Activated CD4-positive, alpha-beta T cell treated with anti-CD3 and anti-CD28 coated beads for 24 hours (primary cell): Measurements from ENCODE around the gene NUB1.

Experiments used
- DNase-seq, 2 donors: peaks; one replicate each; pipeline ENCODE4 v3.0.0-alpha.2; 2020; ENCODE audit warnings: low read depth in 2 of 2

The NUB1 gene

DNA sequence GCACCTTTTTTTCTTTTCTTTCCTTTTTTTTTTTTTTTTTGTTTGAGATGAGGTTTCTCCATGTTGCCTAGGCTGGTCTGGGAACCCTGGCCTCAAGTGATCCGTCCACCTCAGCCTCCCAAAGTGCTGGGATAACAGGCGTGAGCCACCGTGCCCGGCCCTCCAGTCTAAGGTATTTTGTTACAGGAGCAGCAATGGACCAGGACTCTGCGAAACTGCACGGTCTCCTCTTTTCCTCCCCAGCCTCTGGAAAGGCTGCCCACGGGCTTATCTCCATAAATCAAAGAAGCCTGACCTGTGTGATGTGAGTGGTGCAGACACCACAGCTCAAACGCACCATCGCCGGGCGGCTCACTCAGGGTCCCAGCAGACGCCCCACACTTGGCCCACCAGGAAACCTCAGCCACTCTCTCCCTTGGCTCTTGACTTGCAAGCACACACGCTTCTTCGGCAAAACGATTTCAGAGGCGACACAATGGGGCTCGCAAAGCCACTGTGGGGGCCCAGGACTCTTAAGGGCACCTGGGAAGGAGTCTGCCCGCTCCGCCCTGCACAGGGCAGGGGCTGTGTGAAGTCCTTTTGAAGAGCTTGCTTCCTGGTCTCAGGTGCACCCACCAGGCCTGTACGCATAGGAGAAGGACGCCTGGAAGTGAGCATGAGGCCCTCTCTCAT lies 47.6 kb downstream of the NUB1 start:
- no peak for DNase-seq

DNA sequence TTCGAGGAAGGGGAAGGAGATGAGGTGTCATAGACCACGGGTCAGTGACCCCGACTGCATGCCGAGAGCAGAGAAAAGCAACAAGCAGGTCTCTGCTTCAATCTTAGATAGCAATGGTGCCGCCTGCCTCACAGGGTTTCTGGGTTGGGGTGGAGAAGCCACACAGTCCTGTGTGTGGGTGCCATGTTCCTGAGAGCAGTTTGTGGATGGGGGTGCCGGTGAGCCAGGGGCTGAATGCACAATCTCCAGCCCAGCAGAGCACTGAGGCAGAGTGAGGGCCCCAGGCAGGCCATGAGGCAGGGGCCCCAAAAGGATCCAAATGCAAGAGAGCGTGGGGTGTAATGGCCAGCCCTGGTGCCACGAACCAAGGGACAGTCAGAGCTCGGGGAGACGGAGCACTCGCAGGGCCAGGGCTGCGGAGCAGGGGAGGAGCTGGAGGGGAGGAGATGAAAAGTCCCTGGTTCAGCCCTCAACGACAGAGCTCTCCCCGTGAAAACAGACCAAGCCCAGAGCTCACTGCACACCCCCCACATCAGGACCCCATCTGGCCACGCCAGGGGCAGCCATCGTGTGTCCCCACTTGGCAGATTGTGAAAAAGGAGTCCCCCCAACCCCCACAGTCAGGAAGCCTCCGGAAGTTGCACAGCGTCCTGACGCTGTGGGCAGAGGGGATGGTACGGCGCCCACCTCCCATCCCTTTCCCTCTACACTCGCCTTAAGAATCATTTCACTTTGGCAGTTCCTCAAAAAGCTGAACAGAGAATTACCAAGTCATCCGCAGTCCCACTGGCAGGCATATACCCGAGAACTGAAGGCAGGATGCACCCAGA lies 48.4 kb downstream of the NUB1 start:
- no peak for DNase-seq

DNA sequence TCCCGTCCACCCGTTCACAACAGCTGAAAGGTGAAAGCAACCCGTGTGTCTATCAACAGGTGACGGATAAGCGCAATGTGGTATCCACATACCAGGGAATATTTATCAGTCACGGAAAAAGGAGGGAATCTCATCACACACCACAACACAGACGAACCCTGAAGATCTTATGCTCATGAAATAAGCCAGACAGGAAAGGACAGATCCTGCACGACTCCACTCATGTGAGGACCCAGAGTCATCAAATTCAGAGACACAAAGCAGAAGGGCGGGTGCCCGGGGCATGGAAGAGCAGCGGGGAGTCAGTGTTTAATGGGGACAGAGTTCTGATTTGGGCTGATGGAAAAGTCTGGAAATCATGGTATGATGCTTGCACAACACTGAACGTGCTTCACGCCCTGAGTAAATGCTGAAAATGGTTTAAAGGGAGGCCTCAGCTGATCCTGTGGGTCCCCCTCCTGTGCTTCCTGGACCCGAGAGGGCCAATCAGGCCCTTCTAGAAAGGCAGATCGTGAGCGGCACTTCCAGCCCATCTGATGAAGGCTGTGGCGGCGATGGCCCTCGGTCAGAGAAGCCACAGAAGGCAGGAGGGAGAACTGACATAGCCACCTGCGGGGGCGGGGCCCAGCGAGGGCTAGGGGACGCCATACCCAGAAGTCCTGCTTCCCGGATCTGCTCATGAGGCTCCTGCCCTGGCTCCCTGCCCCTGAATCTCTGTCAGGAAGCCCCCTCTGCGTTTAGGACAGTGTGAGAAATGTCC lies 49.2 kb downstream of the NUB1 start:
- DNase-seq: no peak

DNA sequence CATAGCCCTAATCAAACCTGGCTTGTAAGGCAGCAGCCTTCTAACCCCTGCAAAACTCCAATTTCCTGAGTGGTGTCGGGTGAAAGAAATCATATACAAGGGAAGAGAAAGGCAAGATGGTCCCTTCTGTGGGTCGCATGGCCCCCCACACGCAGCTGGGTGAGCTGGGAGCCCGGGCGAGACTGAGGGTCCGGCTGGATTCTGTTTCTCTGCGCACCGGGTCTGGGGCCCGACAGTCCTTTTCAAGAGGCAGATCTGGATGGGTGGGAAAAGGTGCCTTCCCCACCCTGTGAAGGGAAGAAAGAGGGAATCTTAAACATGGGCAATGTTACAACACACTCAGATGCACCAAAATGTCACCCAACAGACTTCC lies 49.7 kb downstream of the NUB1 start:
- DNase-seq: no peak

DNA sequence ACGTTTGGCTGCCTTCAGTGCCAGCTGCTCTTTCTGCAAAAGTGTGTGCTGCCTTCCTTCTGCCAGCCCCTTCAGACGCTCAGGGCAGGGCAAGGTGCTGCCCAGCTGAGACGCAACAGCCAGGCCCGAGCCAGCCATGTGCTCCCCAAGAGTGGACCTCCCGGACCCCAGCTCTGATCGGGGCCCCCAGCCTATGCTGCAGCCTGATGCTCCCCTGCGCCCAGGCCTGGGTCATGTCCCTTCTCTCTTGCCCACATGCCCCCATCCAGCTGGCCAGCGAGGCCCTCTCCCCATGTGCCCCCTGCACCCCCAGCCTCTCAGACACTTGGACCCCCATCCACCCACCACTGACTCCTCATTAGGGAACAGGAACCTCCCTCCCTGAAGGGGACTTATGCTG lies 50.4 kb downstream of the NUB1 start:
- no peak for DNase-seq

DNA sequence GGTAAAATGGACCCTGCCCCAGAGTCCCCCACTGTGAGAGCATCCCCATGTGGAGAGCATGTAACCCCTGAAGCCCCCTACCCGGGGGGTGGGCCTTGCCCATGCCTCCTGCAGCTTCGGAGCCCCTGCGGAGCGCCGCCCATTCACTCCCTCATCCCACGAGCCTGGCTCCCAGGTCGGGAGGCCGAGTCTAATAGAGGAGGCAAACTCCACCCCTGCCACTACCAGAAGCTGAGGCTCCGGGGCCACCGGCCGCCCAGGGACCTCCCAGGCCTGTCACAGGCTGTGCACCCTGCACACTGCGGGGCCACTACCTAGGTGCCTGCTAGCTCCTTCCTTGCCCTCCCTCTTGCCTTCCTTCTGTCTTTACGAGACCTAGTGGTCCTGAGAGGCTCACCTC lies 50.8 kb downstream of the NUB1 start:
- no peak for DNase-seq

DNA sequence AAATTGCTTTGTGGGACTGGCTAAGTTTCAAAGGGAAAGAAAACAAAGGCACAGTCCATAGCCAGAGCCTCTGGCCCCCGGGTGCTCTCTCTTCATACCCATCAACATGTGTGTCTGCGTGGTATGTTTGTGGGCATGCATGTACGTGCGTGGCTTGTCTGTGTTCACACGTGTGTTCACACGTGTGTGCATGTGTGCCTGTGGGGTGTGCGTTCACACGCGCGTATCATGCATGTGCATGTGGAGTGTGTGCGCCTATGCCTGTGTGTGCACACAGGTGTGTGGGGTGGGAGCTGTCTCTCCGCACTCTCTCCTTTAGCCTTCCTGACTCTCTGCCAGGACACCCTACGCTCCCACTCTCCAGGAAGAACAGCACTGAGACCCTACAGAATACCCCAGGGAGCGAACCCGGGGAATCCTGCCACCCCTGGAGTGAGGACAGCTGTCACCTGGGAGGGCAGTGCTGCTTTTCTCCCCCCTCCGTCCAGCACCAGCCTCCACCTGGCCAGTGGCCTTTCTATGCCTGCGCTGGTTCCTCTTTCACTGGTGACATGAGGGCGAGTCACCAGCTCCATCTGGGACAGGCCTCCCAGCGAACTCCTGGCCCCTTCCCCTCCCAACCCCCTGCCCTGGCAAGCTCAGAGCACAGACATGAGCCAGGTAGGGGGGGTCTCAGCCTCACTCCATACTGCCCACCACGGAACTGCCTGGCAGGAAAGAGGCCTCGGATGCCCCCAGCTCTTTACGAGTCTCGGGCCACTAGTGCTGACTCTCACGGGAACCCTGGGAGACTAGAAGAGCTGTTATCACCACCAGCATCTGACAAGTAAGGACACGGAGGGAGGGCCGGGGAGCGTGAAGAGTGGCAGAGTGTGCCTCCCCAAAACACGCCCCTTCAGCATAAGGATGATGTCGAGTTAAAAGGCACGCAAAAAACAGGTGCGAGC lies 51.7 kb downstream of the NUB1 start:
- DNase-seq: no peak

DNA sequence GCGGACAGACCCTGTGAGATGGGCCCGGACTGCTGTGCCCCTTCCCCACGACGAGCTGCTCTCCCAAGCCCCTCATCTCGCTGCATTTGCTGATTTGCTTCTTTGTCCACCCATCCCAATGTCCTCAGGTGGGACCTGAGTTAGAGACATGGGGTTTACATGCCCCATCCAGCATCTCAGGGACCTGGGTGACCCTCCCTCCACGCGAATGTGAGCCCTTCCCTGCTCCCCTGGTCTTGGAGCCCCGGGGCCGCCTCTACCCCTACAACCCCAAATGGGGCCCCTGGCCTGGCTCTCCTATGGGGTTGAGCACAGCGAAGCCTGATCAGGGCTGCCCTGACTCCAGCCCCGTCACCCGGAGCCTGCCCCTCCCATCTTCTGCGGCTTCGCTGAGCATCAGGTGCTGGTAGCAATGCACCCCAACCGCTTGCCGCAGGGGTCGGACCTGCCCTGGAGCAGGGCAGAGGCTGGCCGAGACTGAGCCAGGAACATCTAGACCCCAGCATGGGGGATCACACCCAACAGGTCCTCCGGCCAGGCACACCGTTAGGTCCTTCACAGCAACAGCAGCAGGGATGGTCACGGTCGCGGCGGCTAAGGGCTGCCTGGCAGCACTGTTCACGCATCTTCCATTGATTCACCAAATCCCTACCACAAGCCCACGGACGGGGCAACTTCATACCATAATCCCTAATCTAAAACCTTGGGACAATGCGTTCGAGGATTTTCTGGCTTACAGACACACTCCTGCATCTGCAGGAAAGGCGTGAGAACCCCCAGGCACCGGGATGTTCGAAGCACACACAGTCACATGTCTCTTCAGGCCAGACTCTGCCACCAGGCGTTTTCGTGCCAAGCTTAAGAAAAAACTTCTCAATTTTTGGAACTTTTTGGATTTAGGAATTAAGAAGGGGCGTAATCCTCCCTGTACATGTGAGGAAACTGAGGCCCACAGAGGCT lies 52.7 kb downstream of the NUB1 start:
- no peak for DNase-seq

DNA sequence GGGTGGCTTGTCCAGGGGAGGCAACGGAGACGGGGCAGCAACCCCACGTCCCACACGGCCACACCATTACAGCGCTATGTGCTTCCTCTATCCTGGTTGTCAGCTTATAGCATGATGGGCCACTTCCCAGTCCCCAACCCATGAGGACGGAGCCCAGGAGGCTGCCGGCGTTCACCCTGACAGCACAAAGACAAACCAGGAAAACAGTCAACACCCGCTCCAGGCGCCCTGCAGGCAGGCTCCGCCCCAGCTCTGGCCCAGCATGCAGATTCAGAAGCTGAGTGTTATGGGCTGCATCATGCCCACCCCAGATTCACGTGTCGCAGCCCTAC lies 53.4 kb downstream of the NUB1 start:
- DNase-seq: no peak

DNA sequence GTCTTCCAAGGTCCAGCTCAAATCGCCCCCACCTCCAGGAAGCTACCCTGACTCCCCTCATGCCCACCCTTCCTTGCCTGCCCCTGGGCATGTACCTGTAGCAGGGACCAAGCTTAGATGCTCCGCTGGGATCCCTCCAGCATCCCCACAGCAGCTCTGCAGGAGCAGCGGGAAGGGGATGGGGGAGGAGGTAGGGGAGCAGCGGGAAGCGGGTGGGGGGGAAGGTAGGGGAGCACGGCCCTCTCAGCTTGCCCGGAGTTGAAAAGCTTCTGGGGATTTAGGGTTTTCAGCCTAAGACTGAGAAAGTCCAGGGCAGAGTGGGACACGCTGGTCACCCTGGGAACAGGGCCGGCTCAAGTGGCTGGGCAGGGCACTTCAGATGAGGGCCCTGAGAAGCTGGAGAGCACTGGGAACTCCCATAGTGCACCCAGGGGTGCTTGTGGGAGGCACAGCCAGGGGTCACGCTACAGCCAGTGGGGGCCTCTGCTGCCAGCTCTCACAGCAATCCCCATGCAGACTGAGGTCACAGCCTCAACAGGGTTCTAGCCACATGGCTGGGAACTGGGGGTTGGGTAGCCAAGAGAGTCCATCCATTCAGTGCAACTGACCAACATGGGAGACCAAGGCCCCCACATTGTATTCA lies 54.8 kb downstream of the NUB1 start:
- no peak for DNase-seq

DNA sequence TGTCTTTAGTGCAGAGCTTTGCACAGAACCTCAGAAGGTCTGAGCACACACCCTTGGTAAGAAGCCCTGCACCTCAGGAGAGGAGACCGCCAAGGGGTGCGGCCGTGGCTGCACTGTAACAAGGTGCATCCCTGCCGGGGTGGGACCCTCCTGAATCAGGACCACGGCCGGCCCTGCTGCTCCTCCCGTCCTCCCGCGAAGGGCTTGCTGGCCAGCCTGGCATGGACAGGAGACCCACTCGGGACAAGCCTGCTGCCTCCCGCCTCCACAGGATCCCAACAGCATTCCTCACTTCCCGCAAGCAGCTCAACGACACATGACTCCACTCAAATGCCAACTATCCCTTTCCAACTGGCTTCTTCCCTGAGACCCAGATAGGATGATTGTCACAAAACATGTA lies 55.4 kb downstream of the NUB1 start:
- no peak for DNase-seq

DNA sequence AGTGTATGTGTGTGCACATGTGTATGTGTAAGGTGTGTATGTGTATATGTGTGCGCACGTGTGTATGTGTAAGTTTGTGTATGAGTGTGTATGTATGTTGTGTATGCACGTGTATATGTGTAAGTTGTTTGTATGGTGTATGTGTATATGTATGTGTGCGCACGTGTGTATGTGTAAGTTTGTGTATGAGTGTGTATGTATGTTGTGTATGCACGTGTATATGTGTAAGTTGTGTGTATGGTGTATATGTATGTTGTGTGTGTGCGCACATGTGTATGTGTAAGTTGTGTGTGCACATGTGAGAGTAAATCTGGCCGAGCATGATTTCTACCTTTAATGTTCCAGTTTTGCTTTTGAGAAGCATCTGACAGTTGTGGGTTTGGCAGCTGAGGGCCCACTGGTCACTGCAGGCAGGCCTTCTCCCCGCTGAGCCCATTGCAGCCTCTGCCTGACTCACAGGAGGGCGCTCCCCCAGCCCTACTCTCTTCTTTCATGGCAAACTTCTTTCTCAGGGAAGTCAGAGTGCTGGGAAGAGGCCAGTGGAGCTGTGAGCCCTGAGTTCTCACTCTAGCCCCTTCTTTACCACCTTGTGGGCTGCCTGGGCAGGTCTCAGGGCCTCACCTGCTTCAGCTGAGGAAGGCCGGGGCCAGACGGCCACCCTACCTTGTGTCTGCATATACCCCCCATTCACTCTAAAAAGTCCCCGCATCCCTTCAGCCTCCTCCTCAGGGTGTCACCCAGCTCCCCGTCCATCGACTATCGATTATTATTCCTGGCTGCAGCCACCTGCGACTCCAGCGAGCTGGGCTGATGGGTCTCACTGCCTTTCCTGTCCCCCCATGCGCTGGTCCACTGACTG lies 57.1 kb downstream of the NUB1 start:
- DNase-seq: no peak

DNA sequence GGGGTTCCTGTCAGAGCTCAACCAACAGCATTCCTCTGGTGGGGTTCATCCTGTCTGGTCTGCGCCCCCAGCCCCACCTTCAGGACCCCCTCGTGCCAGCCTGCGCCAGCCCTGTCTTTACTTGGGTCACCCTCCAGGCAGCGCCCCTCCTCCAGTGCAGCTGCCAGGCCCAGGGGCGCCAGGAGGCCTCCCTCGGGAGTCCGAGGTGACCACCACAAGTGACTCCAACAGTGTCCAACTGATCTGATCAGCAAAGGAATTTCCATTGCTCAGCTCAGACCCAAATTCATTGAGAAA lies 57.6 kb downstream of the NUB1 start:
- DNase-seq: no peak

DNA sequence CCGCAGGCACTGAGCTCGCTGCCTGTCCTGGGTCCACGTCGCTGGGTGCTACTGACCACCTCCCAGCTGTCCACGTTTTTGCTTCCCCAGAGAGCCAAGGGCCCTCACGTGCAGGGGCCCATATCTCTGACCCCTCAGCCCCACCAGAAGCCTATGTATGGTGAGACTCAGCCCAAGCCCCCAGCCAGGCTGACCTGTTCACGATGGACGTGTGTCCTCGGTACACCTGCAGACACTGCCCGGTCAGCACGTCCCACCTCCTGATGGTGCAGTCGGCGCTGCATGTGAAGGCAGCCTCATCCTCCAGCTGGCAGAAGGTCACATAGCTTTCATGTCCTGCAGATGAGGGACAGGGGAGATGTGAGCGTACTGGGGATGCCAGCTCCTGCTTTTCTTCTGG lies 58.3 kb downstream of the NUB1 start:
- no peak for DNase-seq

DNA sequence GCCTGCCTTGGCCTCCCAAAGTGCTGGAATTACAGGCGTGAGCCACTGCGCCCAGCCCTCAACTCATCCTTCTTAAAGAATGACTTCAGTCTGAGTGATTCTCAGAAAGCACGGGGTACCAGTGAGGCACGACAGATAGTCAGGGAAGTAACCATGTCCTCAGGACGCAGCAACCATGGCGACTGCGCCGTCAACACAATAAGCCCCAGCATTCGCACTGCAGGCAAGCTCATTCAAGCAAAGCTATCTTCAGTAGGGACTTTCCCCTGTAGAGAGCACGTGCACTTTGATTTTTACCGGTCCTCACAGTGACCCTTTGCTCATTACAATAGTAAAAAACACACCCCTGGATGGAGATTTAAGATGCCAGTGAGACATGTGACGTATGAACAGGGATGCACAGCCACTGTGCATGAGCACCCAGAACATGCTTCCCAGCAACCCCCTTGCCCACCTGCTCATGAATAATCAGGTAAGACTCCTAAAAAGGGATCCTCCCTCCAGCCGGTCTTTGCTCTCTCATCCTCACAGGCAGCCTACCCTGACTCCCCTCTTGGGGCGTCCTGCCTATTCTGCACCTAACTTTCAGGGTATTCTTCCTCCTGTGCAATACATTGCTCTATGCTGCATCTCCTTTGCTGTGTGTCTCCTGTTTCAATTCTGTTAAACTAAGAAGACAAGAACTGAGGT lies 59.2 kb downstream of the NUB1 start:
- DNase-seq: no peak

DNA sequence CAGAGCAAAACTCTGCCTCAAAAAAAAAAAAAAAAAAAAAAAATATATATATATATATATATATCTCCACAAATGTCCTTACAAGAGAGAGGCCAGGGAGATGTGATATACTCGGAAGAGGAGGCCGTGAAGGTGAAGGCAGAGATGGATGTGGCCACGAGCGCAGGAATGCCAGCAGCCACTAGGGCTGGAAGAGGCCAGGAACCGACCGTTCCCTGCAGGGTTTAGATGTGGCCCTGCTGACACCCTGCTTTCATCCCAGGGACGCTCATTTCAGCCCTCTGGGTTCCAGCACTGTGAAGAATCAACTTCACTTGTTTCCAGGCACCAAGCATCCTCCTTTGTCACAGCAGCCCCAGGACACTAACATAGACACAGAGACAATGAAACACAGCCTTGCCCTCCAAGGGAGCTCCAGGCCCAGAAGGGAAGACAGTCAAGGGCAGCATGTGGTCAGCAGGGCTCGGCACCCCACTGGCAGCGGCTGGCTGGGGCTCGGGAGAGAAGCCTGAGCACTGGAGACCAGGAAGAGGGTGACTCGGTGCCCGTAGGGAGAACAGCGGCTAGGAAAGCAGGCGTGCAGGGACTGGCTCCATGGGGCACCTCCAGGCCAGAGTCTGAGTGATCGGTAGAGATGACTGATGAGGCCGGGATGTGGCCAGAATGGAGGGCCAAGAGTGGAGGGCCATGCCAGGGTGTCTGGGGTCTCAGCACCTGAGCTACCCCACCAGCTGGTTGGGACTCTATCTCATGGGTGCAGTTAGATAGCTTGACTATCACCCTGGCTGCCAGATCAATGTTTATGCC lies 60.6 kb downstream of the NUB1 start:
- DNase-seq: no peak

DNA sequence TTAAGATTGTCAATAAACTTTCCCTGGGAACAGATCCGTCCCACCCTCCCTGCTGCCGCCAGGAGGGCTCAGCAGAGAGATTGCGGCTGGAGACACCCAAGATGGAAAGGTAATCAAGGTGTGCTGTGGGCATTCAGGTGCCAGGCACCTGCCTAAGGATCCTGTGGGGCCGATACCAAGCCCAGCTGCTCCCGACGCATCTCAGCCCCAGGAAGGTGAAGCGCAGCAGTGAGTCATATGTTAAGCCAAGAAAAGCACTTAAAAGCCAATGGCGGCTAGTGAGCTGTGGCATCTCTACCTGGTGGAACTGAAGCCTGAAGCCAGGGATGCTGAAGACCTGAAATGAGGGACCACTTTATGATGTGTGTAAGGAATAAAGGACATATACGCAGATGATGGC lies 62.2 kb downstream of the NUB1 start:
- no peak for DNase-seq
